ENCODE measurements around the gene CREB5.

The CREB5 gene

GRCh38 chr7:28408105-28408959 lies 4.0 kb upstream of the CREB5 start:
- FAIRE-seq, result no peak

GRCh38 chr7:28408960-28409715 lies 3.2 kb upstream of the CREB5 start:
- FAIRE-seq, result no peak

- no peak for FAIRE-seq
These were observed 2.3 kb upstream of the CREB5 start for GRCh38 chr7:28409716-28410627.

GRCh38 chr7:28410628-28411531 lies 1.4 kb upstream of the CREB5 start:
- FAIRE-seq, result no peak

GRCh38 chr7:28413011-28413410 lies 693 bp downstream of the CREB5 start:
- no peak for FAIRE-seq

- no peak for FAIRE-seq
These were observed 2.1 kb downstream of the CREB5 start for GRCh38 chr7:28414453-28414852.

GRCh38 chr7:28417321-28417940 lies 5.1 kb downstream of the CREB5 start:
- no peak for FAIRE-seq

GRCh38 chr7:28418311-28418710 lies 6.0 kb downstream of the CREB5 start:
- FAIRE-seq, result no peak

GRCh38 chr7:28418966-28419365 lies 6.6 kb downstream of the CREB5 start:
- FAIRE-seq, result no peak

GRCh38 chr7:28419716-28420115 lies 7.4 kb downstream of the CREB5 start:
- FAIRE-seq, result no peak

GRCh38 chr7:28423112-28423511 lies 10.8 kb downstream of the CREB5 start:
- FAIRE-seq, result no peak

- FAIRE-seq, result no peak
These were observed 11.7 kb downstream of the CREB5 start for GRCh38 chr7:28423918-28424514.

- no peak for FAIRE-seq
These were observed 13.2 kb downstream of the CREB5 start for GRCh38 chr7:28425496-28425895.

GRCh38 chr7:28427236-28427635 lies 14.9 kb downstream of the CREB5 start:
- FAIRE-seq, result no peak

GRCh38 chr7:28430616-28431015 lies 18.3 kb downstream of the CREB5 start:
- no peak for FAIRE-seq

- no peak for FAIRE-seq
These were observed 19.8 kb downstream of the CREB5 start for GRCh38 chr7:28432105-28432504.

- FAIRE-seq, result no peak
These were observed 20.7 kb downstream of the CREB5 start for GRCh38 chr7:28433039-28433438.

- FAIRE-seq, result no peak
These were observed 21.4 kb downstream of the CREB5 start for GRCh38 chr7:28433699-28434219.

GRCh38 chr7:28434510-28434909 lies 22.2 kb downstream of the CREB5 start:
- no peak for FAIRE-seq

GRCh38 chr7:28435152-28435551 lies 22.8 kb downstream of the CREB5 start:
- no peak for FAIRE-seq

Measured in islet of Langerhans (tissue), 1 donor.